HG03045 (cell line): ENCODE data around the gene SF3B3.
A peak's percentile ranks its signal among the peaks of the same experiment; 100 is the strongest.
"Not testable (repeated sequence)": the region's sequence is repeated elsewhere in the genome, so short reads cannot be mapped to it uniquely, and the experiment has no call there.

Source experiments
- ATAC-seq: cut with Tn5 transposase; IDR thresholded peaks from one replicate; pipeline ENCODE4 v1.9.1; 2021; ENCODE audit warnings: mild to moderate bottlenecking, moderate library complexity; ENCODE audit not compliant: unreplicated experiment

The SF3B3 gene

DNA sequence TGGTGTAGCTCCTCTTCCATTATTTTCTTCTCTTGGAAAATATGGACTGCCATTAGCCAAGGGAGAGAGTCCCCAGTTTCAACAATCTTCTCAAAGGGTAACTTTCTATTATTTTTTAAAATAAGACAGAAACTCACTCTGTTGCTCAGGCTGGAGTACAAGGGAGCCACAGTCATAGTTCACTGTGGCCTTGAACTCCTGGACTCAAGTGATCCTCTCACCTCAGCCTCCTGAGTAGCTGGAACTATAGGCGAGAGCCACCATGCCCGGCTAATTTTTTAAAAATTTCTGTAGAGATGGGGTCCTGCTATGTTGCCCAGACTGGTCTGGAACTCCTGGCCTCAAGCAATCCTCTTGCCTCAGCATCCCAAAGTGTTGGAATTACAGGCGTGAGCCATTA, 13.4 kb upstream of the SF3B3 start:
- no peak for ATAC-seq

DNA sequence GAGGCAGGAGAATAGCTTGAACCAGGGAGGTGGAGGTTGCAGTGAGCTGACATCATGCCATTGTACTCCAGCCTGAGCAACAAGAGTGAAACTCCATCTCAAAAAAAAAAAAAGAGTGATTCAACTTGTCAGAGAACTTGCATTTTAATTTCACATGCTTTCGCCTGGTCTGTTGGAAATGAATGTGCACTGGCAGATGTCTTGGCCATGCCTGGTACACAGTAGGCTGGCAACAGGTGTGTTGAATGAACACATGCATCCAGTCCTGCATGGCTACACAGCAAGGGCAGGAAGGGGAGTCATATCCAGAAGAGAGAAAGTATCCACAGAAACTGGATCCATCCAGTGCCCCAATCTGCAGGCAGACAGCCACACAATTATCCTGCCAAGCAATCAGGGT, 11.8 kb upstream of the SF3B3 start:
- ATAC-seq, result no peak

DNA sequence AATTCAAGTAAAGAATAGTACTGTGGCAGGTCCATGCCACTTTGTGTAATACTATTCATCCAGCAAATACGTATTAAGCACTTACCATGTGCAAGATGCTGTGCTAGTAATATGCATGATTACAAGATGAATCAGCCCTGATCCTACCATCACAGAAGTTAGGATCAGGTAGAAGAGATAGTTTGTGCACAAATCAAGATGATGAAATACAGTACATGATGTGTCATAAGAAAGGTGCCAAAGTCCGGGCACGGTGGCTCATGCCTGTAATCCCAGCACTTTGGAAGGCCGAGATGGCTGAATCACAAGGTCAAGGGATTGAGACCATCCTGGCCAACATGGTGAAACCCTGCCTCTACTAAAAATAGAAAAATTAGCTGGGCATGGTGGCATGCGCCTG, 11.2 kb upstream of the SF3B3 start:
- ATAC-seq, result no peak

DNA sequence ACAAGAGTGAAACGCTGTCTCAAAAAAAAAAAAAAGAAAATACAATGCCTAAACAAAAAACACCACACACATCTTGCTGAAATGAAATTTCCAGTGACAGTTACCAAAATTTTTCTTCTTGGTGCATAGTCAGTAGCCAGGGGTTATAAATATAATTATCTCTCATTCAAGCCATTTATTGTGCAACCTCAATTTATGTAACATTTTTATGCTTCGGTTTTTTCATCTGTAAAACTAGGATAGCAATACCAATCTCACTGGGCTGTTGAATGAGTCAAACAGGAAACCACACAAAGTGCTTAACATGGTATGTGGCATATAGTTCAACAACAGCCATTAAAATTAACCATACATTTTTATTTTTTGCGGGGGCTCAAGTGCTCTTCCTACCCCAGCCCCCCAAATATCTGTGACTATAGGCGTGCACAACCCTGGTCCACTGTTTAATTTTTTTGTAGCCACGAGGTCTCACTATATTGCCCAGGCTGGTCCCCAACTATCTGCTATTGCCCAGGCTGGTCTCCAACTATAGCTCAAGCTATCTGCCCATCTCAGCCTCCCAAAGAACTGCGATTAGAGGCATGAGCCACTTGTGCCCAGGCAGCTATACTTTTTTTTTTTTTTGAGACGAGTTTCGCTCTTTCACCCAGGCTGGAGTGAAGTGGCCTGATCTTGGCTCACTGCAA, 2.9 kb upstream of the SF3B3 start:
- ATAC-seq, result no peak

DNA sequence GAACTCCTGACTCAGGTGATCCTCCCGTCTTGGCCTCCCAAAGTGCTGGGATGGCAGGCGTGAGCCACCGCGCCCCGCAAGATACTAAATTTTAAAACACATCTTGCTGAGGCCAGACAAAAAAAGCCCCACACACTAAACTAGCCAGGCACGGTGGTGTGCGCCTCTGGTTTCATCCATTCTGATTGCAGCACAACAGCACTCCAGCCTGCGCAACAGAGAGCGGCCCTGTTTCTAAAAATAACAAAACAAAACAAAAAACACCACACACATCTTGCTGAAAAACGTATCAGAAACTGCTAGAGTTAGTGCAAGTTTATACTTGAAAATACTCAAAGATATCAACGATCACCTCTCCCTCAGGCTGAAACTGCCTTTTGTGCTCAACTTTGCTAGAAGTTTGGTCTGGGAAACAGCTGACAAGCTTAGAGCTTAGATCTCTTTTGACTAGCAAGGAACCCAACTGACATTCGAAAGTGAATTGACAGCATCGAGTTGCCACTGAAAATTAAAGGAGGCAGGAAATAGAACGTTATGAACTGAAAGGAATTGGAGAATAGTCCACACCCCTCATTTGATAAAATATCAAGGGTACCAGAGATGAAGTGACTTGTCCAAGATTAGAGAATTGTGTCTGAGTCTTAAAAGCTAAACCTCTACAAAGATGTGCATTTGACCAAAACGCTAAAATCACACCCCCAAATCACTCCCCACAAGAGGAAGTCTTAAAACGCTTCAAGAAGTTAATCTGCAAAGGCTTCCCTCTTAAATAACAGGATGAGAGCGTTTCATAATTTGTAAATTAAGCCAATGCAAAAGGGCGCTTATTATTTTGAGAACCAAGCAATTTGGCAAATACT, 1.2 kb upstream of the SF3B3 start:
- no peak for ATAC-seq

DNA sequence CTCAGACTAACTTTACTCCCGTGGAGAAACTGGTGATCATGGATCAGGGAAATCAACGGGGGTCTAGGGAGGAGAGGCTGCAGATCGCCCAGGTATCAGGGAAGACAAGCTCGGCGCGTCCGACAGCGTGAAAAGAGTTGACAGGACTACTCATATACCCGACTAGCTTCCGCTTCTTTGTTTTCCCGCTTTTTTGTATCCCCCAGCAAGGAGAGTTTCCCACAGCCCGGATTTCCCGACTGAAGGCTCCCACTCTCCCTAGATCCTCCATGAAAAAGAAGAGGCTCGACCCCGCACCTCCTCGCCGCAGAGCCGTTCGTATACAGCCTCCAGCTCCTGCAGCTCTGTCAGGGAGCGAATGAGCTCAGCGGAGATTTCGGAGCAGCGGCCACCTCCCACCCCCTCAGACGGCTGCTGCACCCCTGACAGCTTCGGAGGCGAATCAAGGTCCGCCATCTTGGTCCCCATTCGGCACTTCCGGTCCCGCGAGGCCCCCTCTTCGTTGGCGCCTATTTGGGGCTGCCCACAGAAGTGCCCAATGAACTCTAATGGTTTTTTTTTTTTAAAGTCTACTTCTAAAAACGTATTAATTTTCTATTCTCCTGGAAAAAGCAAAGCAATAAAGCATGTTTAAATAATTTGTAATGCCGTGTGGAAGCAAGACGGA, 407 bp upstream of the SF3B3 start, which contains the start of gene COG4:
Gene COG4, minus strand, starts transcription at position 479 of the 667 bp plus-strand sequence. Its CDS starts 11 bp downstream, at position 468.
- ATAC-seq, result peak; percentile 55

DNA sequence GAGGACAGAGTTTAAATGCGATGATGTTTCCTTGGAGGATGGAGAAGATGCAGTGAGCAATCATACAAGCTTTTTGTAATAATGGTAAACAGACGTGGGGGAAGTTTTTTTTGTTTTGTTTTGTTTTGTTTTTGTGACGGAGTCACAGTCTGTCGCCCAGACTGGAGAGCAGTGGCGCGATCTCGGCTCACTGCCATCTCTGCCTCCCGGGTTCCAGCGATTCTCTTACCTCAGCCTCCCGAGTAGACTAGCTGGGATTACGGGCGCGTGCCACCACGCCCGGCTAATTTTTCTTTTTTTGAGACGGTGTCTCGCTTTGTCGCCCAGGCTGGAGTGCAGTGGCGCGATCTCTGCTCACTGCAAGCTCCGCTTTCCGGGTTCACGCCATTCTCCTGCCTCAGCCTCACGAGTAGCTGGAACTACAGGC, 796 bp downstream of the SF3B3 start:
- ATAC-seq, result not testable (repeated sequence)

DNA sequence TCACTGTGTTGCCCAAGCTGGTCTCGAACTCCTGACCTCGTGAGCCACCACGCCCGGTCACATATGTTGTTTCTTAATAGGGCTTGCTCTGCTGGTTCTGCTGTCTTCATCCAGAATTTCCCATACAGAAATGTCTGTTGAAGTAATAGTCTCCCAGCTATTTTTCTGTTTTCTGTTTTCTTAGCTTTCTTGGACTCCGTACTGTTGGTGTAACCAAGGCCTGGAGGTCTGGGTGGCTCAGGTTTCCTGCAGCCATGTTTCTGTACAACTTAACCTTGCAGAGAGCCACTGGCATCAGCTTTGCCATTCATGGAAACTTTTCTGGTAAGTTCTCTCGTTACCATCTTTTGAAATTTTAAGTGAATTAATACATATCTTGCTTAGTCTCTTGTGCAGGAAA, 2.8 kb downstream of the SF3B3 start:
- ATAC-seq, result no peak

DNA sequence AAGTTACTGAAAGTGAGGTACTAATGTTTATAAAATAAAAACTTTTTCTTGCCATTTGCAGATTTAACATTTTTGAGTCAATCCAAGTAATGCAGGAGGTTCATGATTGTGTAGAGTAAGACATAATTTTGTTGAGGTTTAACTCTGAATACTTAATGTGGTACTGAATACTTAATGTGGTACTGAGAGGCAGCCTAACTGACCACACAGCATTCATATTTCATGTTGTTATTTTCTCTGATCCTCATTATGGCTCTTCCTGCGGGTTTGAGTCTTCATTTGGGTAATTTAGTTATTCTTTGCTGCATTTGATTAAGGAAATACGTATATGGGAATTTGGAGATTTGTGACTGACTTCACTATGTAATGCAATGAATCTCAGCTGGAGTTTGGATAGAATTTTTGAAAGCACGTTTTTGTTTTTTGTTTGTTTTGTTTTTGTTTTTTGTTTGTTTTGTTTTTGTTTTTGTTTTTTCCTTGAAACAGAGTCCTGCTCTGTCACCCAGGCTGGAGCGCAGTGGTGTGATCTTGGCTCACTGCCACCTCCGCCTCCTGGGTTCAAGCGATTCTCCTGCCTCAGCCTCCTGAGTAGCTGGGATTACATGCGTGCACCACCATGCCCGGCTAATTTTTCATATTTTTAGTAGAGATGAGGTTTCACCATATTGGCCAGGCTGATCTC, 3.8 kb downstream of the SF3B3 start:
- no peak for ATAC-seq

DNA sequence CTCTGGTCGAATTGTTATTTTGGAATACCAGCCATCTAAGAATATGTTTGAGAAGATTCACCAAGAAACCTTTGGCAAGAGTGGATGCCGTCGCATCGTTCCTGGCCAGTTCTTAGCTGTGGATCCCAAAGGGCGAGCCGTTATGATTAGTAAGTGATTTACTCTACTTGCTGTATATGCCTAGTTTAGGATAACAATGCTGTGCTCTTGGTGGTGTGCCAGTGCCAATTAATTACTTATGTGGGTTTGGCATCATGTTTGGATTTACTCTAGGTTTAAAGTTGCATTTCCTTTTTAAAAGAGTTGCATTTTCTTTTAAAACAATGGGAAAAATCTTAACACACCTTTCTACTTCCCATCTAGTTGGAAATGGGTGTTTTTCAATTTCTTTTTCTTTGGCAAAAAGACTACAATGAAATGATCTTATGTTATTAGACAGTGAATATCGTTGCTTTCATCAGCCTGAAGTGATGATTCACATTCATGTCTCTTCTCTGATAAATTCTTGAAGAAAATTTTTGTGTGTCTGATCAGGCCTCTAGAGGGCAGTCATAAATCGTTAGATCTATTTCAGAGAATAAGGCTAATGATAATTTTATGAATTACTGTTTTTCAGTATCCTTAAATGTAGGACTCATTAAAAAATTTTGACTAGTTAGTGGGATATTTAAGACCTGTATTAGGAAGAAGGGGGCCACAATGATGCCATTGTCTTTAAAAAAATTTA, 5.6 kb downstream of the SF3B3 start:
- ATAC-seq, result no peak

DNA sequence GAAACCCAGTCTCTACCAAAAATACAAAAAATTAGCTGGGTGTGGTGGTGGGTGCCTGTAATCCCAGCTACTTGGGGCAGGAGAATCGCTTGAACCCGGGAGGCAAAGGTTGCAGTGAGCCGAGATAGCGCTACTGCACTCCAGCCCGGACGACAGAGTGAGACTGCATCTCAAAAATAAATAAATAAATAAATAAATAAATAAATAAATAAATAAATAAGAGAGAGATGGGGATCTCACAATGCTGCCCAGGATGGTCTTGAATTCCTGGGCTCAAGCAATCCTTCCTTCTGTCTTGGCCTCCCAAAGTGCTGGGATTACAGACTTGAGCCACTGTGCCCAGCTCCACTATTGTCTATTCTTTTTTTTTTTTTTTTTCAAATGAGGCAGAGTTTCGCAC, 6.3 kb downstream of the SF3B3 start:
- not testable (repeated sequence) for ATAC-seq

DNA sequence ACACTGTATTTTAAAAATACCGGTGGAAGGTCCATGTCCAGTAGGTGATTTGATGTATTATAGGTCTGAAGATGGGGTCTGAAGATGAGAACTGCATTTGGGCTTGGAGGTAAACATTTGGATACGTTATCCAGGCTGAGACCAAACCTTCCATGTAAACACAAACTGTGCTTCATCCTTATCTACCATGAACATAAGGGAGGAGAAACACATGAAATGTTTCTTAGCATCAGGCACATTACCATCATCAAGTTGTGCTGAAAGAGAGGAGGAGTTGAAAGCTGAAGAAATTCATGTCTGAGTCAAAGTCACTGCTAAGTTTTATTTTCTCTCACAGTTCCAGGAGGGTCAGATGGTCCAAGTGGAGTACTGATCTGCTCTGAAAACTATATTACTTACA, 11.4 kb downstream of the SF3B3 start:
- ATAC-seq, result no peak

DNA sequence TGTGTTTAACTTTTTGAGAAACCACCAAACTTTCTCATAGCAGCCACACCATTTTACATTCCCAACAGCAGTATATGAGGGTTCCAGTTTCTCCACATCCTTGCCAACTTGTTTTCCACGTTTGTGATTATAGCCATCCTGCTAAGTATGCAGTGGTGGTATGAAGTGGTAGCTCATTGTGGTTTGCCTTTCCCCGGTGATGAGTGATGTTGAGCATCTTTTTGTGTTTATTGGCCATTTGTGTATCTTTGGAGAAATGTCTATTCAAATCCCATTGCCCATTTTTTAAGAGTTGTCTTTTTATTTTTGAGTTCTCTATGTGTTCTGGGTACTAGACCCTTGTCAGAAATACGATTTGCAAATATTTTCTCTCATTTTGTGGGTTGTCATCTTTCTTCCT, 17.4 kb downstream of the SF3B3 start:
- ATAC-seq, result no peak

DNA sequence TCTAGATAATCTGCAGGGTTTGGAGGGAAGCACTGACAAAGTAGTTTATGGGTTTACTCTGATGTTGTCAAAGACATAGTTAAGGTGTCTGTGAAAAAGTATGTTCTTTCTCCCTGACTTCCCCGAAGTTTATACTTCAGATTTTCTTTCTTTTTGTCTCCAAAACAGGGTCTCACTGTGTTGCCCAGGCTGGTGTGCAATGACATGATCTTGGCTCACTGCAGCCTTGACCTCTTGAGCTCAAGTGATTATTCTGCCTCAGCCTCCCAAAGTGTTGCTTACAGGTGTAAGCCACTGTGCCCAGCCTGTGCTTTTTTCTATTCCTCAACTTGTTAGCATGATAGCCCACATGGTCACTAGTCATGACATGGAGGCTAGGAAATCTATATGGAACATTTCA, 20.9 kb downstream of the SF3B3 start:
- no peak for ATAC-seq

DNA sequence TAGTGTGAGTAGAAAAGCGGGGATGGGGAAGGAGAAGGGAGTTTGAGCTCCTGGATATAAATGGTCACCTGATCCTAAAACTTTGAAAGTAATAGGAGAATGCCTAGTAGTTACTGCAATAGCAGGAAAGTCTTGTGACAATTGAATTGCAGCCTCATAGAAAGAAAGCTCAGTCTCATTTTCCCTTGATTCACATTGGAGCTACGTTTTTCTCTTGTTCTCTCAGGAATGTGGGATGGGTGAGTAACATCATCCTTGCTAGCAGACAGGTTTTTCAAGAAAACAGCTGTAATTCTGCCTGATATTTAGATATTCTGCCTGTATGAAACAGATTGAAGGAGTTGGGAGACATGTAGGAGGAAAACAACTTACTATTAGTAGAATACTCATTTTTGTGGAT, 25.3 kb downstream of the SF3B3 start:
- no peak for ATAC-seq

DNA sequence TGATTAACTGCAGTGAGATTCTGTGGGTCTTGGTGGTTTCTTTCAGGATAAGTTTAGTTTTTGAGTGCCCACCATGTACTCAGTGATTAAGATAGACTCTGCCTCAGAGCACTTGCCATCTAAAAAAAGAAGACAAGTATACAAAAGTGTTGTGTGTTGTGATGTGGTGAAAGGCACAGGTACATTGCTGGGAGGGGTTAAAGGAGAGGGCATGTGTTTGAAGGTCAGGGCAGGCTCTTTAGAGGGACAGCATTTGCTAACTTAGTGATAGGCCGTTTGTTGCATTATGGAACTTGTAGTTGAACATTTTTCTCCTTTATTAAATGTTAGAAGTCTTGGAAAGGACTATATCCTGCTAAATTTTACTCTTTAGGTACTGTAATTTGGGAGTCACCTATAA, 26.5 kb downstream of the SF3B3 start:
- ATAC-seq, result no peak

DNA sequence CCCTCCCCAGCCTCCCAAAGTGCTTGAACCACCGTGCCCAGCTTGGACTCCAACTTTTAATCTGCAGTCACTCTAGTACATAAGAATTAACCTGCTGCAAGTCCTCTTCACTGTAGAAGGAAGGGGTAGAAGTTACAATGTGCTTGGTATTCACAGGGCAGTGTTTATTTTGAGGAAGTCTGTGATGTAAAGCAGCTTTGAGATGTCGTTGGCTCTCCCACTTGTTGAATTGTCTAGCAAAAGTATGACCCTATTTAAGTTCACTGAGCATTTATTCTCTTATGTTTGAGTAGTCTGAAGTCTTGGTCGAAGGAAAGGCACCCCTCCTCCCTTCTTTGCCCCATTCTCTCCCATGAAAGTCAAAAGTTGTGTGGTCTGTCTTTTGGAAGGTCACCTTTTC, 28.2 kb downstream of the SF3B3 start:
- no peak for ATAC-seq

DNA sequence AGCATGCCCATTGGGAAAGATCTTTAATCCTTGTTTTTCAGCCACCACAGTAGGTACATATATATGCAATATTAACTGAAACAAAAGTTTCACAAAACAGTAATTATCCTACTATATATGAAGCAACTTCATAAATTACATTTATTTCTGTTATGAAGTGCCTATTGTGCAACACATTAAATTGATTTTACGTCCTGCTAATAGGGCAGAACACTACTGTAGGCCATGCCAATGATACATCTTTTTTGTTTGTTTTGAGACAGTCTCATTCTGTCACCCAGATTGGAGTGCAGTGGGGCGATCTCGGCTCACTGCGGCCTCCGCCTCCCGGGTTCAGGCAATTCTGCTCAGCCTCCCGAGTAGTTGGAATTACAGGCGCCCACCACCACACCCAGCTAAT, 29.1 kb downstream of the SF3B3 start:
- no peak for ATAC-seq

DNA sequence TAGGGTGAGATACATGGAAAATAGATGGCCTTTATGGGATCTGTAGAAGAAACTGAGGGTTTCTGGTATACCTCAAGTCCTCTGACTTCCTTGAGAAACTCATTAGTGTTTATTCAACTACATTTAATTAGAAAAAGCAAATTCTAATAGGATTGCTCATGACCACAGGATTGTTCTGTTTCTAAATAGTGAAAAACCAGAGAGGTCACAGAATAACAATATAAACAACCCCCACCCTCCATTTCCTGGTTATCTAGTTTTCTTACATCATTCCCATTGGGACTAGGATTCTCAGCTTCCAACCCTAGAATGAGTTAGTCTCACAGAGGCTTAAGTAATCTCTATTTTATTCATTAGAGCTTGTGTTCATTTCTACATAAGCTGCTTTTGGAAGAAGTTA, 30.0 kb downstream of the SF3B3 start:
- no peak for ATAC-seq

DNA sequence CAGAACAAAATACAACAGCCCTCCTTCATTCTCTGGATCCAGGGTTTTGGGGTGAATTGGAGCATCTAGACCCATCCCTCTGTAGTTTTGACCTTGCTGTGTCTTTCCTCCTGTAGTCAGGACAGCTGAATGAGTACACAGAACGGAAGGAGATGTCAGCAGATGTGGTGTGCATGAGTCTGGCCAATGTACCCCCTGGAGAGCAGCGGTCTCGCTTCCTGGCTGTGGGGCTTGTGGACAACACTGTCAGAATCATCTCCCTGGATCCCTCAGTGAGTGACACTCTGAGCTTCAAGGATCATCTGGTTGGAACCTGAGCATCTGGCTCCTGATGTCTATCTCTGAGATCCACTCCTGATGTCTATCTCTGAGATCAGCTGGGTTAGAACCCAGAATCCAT, 32.4 kb downstream of the SF3B3 start:
- ATAC-seq, result no peak

DNA sequence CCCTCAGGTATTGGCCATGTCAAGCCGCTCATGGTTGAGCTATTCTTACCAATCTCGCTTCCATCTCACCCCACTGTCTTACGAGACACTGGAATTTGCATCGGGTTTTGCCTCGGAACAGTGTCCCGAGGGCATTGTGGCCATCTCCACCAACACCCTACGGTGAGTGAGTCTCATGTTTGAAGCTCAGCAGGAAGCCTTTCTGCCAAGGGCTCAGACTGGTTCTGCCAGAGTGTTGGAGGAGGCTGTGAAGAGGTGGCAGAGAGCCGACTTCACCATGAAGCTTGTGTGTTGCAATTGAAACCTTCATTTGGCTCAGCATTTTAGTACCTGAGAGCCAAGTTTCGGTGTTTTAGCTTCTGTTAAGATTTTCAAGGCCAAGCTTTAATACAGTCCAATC, 38.0 kb downstream of the SF3B3 start:
- no peak for ATAC-seq
